Measurements from ENCODE around the gene RHCE.
"Not testable (repeated sequence)": the region's sequence is repeated elsewhere in the genome, so short reads cannot be mapped to it uniquely, and the experiment has no call there.

RHCE gene

DNA sequence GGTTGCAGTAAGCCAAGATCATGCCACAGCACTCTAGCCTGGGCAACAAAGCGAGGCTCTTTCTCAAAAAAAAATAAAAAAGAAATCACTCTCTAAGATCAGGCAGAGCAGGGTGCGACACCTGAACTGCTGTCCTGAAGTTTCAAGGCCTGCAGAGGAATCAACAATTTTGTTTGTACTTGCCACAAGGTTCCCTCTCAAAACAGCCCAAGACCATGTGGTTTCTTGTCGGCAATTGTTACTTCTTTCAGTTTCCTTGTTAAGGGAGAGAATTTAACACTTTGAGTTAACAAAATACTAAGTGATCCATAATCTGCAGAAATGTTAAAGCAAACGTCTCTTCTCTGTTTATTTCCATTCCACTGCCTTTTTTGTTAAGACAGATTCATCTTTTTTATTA is 46.6 kb upstream of the RHCE start:
- Histone ChIP-seq H3K27ac (replicated peaks) (no peak overlapping the region), H3K27me3 (ENCODE audit: insufficient read depth, poor library complexity, severe bottlenecking) (no peaks in the 10 kb centered on the region), H3K4me3 (replicated peaks; ENCODE audit: insufficient read depth, low read length) (no peak overlapping the region)
- no peak for TF ChIP-seq GABPA (IDR thresholded peaks at IDR 0.05; ENCODE audit: low read depth)
- TF ChIP-seq POLR2AphosphoS5 (IDR thresholded peaks at IDR 0.05; ENCODE audit: low read depth) = no peak
- TF ChIP-seq, protein P1, sequence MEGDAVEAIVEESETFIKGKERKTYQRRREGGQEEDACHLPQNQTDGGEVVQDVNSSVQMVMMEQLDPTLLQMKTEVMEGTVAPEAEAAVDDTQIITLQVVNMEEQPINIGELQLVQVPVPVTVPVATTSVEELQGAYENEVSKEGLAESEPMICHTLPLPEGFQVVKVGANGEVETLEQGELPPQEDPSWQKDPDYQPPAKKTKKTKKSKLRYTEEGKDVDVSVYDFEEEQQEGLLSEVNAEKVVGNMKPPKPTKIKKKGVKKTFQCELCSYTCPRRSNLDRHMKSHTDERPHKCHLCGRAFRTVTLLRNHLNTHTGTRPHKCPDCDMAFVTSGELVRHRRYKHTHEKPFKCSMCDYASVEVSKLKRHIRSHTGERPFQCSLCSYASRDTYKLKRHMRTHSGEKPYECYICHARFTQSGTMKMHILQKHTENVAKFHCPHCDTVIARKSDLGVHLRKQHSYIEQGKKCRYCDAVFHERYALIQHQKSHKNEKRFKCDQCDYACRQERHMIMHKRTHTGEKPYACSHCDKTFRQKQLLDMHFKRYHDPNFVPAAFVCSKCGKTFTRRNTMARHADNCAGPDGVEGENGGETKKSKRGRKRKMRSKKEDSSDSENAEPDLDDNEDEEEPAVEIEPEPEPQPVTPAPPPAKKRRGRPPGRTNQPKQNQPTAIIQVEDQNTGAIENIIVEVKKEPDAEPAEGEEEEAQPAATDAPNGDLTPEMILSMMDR (IDR thresholded peaks at IDR 0.05; ENCODE audit: insufficient read depth, low read length) = no peak
- TF ChIP-seq SPI1 (IDR thresholded peaks at IDR 0.05; ENCODE audit: borderline replicate concordance, low read depth) = no peak
- TF ChIP-seq, protein P2, sequence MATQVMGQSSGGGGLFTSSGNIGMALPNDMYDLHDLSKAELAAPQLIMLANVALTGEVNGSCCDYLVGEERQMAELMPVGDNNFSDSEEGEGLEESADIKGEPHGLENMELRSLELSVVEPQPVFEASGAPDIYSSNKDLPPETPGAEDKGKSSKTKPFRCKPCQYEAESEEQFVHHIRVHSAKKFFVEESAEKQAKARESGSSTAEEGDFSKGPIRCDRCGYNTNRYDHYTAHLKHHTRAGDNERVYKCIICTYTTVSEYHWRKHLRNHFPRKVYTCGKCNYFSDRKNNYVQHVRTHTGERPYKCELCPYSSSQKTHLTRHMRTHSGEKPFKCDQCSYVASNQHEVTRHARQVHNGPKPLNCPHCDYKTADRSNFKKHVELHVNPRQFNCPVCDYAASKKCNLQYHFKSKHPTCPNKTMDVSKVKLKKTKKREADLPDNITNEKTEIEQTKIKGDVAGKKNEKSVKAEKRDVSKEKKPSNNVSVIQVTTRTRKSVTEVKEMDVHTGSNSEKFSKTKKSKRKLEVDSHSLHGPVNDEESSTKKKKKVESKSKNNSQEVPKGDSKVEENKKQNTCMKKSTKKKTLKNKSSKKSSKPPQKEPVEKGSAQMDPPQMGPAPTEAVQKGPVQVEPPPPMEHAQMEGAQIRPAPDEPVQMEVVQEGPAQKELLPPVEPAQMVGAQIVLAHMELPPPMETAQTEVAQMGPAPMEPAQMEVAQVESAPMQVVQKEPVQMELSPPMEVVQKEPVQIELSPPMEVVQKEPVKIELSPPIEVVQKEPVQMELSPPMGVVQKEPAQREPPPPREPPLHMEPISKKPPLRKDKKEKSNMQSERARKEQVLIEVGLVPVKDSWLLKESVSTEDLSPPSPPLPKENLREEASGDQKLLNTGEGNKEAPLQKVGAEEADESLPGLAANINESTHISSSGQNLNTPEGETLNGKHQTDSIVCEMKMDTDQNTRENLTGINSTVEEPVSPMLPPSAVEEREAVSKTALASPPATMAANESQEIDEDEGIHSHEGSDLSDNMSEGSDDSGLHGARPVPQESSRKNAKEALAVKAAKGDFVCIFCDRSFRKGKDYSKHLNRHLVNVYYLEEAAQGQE (IDR thresholded peaks at IDR 0.05; ENCODE audit: insufficient replicate concordance, low read depth) = no peak
- DNase-seq (ENCODE audit: low read depth in 1 of 2, low spot score in 1 of 2) = no peak

DNA sequence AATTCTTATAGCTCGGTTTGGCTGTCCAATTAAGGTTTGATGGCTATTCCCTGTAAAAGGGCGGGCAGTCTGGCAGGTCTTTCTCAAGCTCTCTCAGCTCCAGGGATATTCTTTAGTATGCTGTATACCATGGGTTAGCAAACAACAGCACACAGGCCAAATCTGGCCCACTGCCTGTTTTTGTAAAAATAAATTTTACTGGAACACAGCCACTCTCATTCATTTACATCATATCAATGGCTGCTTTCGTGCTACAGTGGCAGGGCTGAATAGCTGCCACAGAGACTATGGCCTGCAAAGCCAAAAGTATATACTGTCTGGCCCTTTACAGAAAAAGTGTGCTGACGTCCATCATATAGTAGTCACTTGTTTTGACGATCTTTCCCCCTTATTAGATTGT is 42.1 kb upstream of the RHCE start:
- no peaks in the 10 kb centered on the region for H3K27me3 ChIP-seq (ENCODE audit: insufficient read depth, poor library complexity, severe bottlenecking)
- no peak for DNase-seq (ENCODE audit: low read depth in 1 of 2, low spot score in 1 of 2)
- TF ChIP-seq, protein P1 (IDR thresholded peaks at IDR 0.05; ENCODE audit: insufficient read depth, low read length) = no peak
- TF ChIP-seq SPI1 (IDR thresholded peaks at IDR 0.05; ENCODE audit: borderline replicate concordance, low read depth) (no peak), POLR2AphosphoS5 (IDR thresholded peaks at IDR 0.05; ENCODE audit: low read depth) (no peak), GABPA (IDR thresholded peaks at IDR 0.05; ENCODE audit: low read depth) (no peak)
- TF ChIP-seq, protein P2 (IDR thresholded peaks at IDR 0.05; ENCODE audit: insufficient replicate concordance, low read depth) = no peak
- H3K27ac ChIP-seq (replicated peaks) = no peak overlapping the region
- H3K4me3 ChIP-seq (replicated peaks; ENCODE audit: insufficient read depth, low read length) = no peak overlapping the region

DNA sequence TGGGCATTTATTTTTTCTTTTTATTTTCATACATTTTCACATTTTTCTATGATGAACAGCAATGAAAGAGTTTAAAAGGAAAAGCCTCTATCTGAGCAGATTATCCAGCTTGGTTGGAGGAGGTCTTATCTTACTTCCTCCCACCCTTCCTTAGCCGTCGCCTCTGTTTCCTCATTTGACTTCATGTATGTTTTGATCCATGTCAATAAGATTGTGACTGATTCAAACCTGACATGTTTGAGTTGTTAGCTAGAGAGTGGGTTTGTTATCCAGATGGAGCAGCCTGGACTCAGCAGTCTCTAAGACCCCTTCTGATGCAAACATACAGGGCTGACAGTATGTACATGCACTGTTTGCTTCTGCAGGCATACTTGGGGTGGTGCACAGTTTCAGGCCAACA is 41.2 kb upstream of the RHCE start:
- peak in 1 of 2 experiments; percentile 22 for DNase-seq (ENCODE audit: low read depth in 1 of 2, low spot score in 1 of 2)
- Histone ChIP-seq H3K27ac (replicated peaks) (no peak overlapping the region), H3K4me3 (replicated peaks; ENCODE audit: insufficient read depth, low read length) (no peak overlapping the region), H3K27me3 (ENCODE audit: insufficient read depth, poor library complexity, severe bottlenecking) (no peaks in the 10 kb centered on the region)
- TF ChIP-seq, protein P1 (IDR thresholded peaks at IDR 0.05; ENCODE audit: insufficient read depth, low read length) = no peak
- 0 out of 2 replicates have a peak, but pooled peaks have one; percentile 5 for TF ChIP-seq SPI1 (IDR thresholded peaks at IDR 0.05; ENCODE audit: borderline replicate concordance, low read depth)

DNA sequence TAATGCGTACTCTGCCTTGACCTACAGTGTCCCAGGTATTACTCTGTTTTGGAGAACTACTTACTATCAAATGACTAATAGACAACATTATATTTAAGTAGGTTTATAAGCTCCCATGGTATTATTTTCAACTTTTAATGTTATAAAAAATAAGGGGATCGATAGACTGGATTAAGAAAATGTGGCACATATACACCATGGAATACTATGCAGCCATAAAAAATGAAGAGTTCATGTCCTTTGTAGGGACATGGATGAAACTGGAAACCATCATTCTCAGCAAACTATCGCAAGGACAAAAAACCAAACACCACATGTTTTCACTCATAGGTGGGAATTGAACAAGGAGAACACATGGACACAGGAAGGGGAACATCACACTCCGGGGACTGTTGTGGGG is 40.2 kb upstream of the RHCE start:
- not testable (repeated sequence) for DNase-seq (ENCODE audit: low read depth in 1 of 2, low spot score in 1 of 2); H3K27ac ChIP-seq (replicated peaks); H3K4me3 ChIP-seq (replicated peaks; ENCODE audit: insufficient read depth, low read length); H3K27me3 ChIP-seq (ENCODE audit: insufficient read depth, poor library complexity, severe bottlenecking)
